Mesendoderm (in vitro differentiated cells): Measurements from ENCODE around the gene PEX11G.

Experiments
- DNase-seq: peaks from one replicate; pipeline ENCODE4 v3.0.0; 2013
- H2AK5ac ChIP-seq: 2 replicates; pipeline ENCODE4 v1.6.1; 2013; ENCODE audit warnings: low read length, inconsistent platforms
- H2BK120ac ChIP-seq: 2 replicates; pipeline ENCODE4 v1.6.1; 2013; ENCODE audit warnings: low read depth, mild to moderate bottlenecking, low read length, moderate library complexity, mixed read lengths
- H2BK15ac ChIP-seq: replicated peaks from 2 replicates; pipeline ENCODE4 v1.6.1; 2013; ENCODE audit warnings: low read depth, mild to moderate bottlenecking, moderate library complexity
- H2BK5ac ChIP-seq: 2 replicates; pipeline ENCODE4 v1.6.1; 2013; ENCODE audit warnings: low read length, inconsistent platforms
- H3K18ac ChIP-seq: 2 replicates; pipeline ENCODE4 v1.6.1; 2013; ENCODE audit warnings: mild to moderate bottlenecking, low read length, mixed read lengths
- H3K23ac ChIP-seq: one replicate; pipeline ENCODE4 v1.6.1; 2013; ENCODE audit warnings: low read length
- H3K27ac ChIP-seq: 2 replicates; pipeline ENCODE4 v1.5.1; 2013; ENCODE audit warnings: low read depth, mild to moderate bottlenecking, inconsistent platforms, low read length, moderate library complexity
- H3K27me3 ChIP-seq: 2 replicates; pipeline ENCODE4 v1.6.1; 2013; ENCODE audit warnings: low read length, control low read depth, mild to moderate bottlenecking, inconsistent platforms; ENCODE audit not compliant: insufficient read depth, poor library complexity
- H3K36me3 ChIP-seq: 2 replicates; pipeline ENCODE4 v1.6.1; 2013; ENCODE audit warnings: low read length, inconsistent platforms; ENCODE audit not compliant: control insufficient read depth, insufficient read depth
- H3K4ac ChIP-seq: one replicate; pipeline ENCODE4 v1.6.1; 2013; ENCODE audit warnings: low read depth, mild to moderate bottlenecking, low read length, moderate library complexity
- H3K4me1 ChIP-seq: 2 replicates; pipeline ENCODE4 v1.6.1; 2013; ENCODE audit warnings: low read depth, low read length, inconsistent platforms; ENCODE audit not compliant: control insufficient read depth
- H3K4me2 ChIP-seq: 2 replicates; pipeline ENCODE4 v1.6.1; 2013; ENCODE audit warnings: low read length
- H3K4me3 ChIP-seq: 2 replicates; pipeline ENCODE4 v1.5.1; 2013; ENCODE audit warnings: mild to moderate bottlenecking, low read length
- H3K56ac ChIP-seq: one replicate; pipeline ENCODE4 v1.6.1; 2013; ENCODE audit warnings: low read length
- H3K79me1 ChIP-seq: 2 replicates; pipeline ENCODE4 v1.6.1; 2013; ENCODE audit warnings: low read length, inconsistent platforms
- H3K79me2 ChIP-seq: 2 replicates; pipeline ENCODE4 v1.6.1; 2013; ENCODE audit warnings: mild to moderate bottlenecking, low read length; ENCODE audit not compliant: control insufficient read depth, insufficient read depth
- H3K9ac ChIP-seq: 2 replicates; pipeline ENCODE4 v1.6.1; 2013; ENCODE audit warnings: low read length, inconsistent platforms
- H4K5ac ChIP-seq: one replicate; pipeline ENCODE4 v1.6.1; 2013; ENCODE audit warnings: low read length
- H4K8ac ChIP-seq: one replicate; pipeline ENCODE4 v1.6.1; 2013; ENCODE audit warnings: low read depth, mild to moderate bottlenecking, control low read depth, low read length, moderate library complexity
- WGBS: extraction: QIAGEN DNeasy Blood & Tissue Kit; methylation state at CpG from one replicate; pipeline ENCODE4 v1.1.7; 2013; ENCODE audit warnings: low lambda C conversion rate, missing lambda C conversion rate; ENCODE audit not compliant: insufficient coverage; ENCODE audit errors: extremely low coverage; 5-methylcytosine and 5-hydroxymethylcytosine counted together

PEX11G gene

DNA sequence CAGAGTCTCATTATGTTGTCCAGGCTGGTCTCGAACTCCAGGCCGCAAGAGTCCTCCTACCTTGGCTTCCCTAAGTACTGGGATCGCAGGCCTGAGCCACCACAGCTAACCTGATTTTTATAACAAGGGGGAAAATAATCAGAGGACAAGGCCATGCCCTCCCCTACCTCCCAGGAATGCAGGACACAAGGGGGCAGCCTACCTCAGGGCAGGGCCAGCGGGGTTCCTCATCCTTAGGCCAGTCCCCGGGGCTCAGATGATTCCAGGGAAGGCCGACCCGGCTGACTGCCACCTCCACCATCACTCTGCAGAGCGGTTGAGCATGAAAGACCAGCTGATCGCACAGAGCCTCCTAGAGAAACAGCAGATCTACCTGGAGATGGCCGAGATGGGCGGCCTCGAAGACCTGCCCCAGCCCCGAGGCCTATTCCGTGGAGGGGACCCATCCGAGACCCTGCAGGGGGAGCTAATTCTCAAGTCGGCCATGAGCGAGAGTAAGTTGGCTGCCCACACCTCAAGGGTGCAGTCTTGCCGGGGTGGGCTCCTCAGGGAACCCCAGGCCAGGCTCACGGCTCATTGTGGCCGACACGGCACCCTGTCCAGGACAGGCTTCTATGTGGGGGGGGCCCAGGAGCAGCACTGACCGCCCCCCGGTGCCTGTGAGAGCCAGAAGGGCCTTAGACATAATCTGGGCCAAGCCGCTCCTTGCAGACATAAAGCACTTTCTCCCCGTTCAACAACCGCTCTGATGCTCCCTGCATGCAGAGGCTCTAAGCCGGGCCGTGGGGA, 26.8 kb downstream of the PEX11G start:
- H3K4me3 ChIP-seq, result no peak overlapping the region
- peak; percentile 53 for DNase-seq

DNA sequence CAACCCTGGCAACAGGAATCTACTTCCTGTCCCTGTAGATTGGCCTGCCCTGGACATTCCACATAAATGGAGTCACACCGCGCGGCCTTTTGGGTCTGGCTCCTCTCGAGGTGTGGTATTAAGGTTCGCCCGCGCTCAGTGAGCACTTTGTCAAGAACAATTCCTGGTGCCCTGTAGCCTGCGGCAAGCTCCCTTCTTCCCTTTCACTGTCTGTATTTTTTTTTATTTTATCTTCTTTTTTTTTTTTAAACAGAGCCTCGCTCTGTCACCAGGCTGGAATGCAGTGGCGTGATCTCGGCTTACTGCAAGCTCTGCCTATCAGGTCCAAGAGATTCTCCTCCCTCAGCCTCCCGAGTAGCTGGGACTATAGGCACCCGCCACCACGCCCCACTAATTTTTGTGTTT, 28.3 kb downstream of the PEX11G start:
- no peak overlapping the region for H3K56ac ChIP-seq
- H3K4ac ChIP-seq, result no peak overlapping the region
- no peaks in the 10 kb centered on the region for H3K79me2 ChIP-seq
- WGBS, result no CpG with 5 or more reads among the region's 14 CpGs
- no peak overlapping the region for H2AK5ac ChIP-seq
- H4K8ac ChIP-seq, result no peak overlapping the region
- no peak overlapping the region for H2BK15ac ChIP-seq
- no peak overlapping the region for H4K5ac ChIP-seq
- H3K4me3 ChIP-seq, result no peak overlapping the region
- no peaks in the 10 kb centered on the region for H3K79me1 ChIP-seq
- H3K4me1 ChIP-seq, result no peaks in the 10 kb centered on the region
- no peak overlapping the region for H3K23ac ChIP-seq
- no peak overlapping the region for H3K9ac ChIP-seq
- no peak overlapping the region for H3K27ac ChIP-seq
- H3K36me3 ChIP-seq, result peaks cover 1% of the 10 kb centered on the region
- H3K18ac ChIP-seq, result no peak overlapping the region
- H3K27me3 ChIP-seq, result no peaks in the 10 kb centered on the region
- peak; percentile 67 for DNase-seq
- H2BK5ac ChIP-seq, result no peak overlapping the region
- H3K4me2 ChIP-seq, result no peak overlapping the region
- H2BK120ac ChIP-seq, result no peak overlapping the region

More for the DNA sequence above, 26.8 kb downstream of the PEX11G start:
- no peak overlapping the region for H2AK5ac ChIP-seq
- H2BK120ac ChIP-seq, result no peak overlapping the region
- no peak overlapping the region for H3K23ac ChIP-seq
- no peak overlapping the region for H3K27ac ChIP-seq
- H3K56ac ChIP-seq, result no peak overlapping the region
- no peak overlapping the region for H3K18ac ChIP-seq
- peaks cover 1% of the 10 kb centered on the region for H3K36me3 ChIP-seq
- no peak overlapping the region for H3K4ac ChIP-seq
- H3K4me1 ChIP-seq, result no peaks in the 10 kb centered on the region
- H4K5ac ChIP-seq, result no peak overlapping the region
- no CpG with 5 or more reads among the region's 28 CpGs for WGBS
- H3K4me2 ChIP-seq, result no peak overlapping the region
- H3K79me1 ChIP-seq, result no peaks in the 10 kb centered on the region
- no peak overlapping the region for H4K8ac ChIP-seq
- H2BK5ac ChIP-seq, result no peak overlapping the region
- no peaks in the 10 kb centered on the region for H3K27me3 ChIP-seq
- no peaks in the 10 kb centered on the region for H3K79me2 ChIP-seq
- H2BK15ac ChIP-seq, result no peak overlapping the region
- no peak overlapping the region for H3K9ac ChIP-seq

GRCh38 chr19:7459773-7460172, 29.1 kb downstream of the PEX11G start:
- Histone ChIP-seq H3K4me3 (no peak overlapping the region), H3K27ac (no peak overlapping the region), H3K27me3 (no peaks in the 10 kb centered on the region), H3K23ac (no peak overlapping the region), H3K9ac (no peak overlapping the region), H3K79me1 (no peaks in the 10 kb centered on the region), H2AK5ac (no peak overlapping the region), H3K4me2 (no peak overlapping the region), H3K4me1 (no peaks in the 10 kb centered on the region), H2BK5ac (no peak overlapping the region), H3K4ac (no peak overlapping the region), H3K18ac (no peak overlapping the region), H4K8ac (no peak overlapping the region), H3K56ac (no peak overlapping the region), H4K5ac (no peak overlapping the region), H3K36me3 (peaks cover 1% of the 10 kb centered on the region), H2BK120ac (no peak overlapping the region), H3K79me2 (no peaks in the 10 kb centered on the region), H2BK15ac (no peak overlapping the region)
- DNase-seq, result no peak
- no CpG with 5 or more reads among the region's 20 CpGs for WGBS

- no CpG with 5 or more reads among the region's 9 CpGs for WGBS
- peaks cover 1% of the 10 kb centered on the region for H3K36me3 ChIP-seq
- no peaks in the 10 kb centered on the region for H3K79me2 ChIP-seq
- no peak overlapping the region for H2AK5ac ChIP-seq
- no peaks in the 10 kb centered on the region for H3K27me3 ChIP-seq
- no peak overlapping the region for H4K8ac ChIP-seq
- no peak overlapping the region for H2BK120ac ChIP-seq
- no peak overlapping the region for H2BK15ac ChIP-seq
- no peak overlapping the region for H2BK5ac ChIP-seq
- no peak overlapping the region for H3K56ac ChIP-seq
- no peak overlapping the region for H3K4me3 ChIP-seq
- H4K5ac ChIP-seq, result no peak overlapping the region
- no peak overlapping the region for H3K18ac ChIP-seq
- H3K4me2 ChIP-seq, result no peak overlapping the region
- H3K4ac ChIP-seq, result no peak overlapping the region
- H3K79me1 ChIP-seq, result no peaks in the 10 kb centered on the region
- no peak overlapping the region for H3K23ac ChIP-seq
- no peak for DNase-seq
- H3K9ac ChIP-seq, result no peak overlapping the region
- no peaks in the 10 kb centered on the region for H3K4me1 ChIP-seq
- H3K27ac ChIP-seq, result no peak overlapping the region
Measured at GRCh38 chr19:7458675-7459074, 30.2 kb downstream of the PEX11G start.

DNA sequence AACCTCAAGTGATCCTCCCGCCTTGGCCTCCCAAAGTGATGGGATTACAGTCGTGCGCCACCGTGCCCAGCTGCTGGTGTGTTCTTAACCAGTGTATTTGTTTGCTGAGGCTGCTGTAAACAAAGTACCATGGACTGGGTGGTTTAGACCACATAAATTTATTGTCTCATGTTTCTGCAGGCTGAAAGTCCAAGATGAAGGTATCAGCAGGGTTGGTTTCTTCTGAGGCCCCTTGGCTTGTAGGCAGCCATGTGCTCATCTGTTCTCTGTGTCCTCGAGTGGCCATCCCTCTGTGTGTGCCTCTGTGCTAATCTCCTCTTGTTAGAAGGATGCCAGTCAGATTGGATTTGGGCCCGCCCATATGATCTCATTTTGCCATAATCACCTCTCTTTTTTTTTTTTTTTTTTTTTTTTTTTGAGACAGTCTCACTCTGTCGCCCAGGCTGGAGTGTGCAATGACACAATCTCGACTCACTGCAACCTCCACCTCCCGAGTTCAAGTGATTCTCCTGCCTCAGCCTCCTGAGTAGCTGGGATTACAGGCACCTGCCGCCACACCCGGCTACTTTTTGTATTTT, 31.8 kb downstream of the PEX11G start:
- Histone ChIP-seq H3K4me2 (no peak overlapping the region), H3K27ac (no peak overlapping the region), H2BK120ac (no peak overlapping the region), H3K79me1 (no peaks in the 10 kb centered on the region), H2AK5ac (no peak overlapping the region), H3K79me2 (no peaks in the 10 kb centered on the region), H2BK5ac (no peak overlapping the region), H3K56ac (no peak overlapping the region), H4K5ac (no peak overlapping the region), H3K4ac (no peak overlapping the region), H3K9ac (no peak overlapping the region), H3K4me1 (no peaks in the 10 kb centered on the region), H3K27me3 (no peaks in the 10 kb centered on the region), H3K23ac (no peak overlapping the region), H3K4me3 (no peak overlapping the region), H3K18ac (no peak overlapping the region), H4K8ac (no peak overlapping the region), H2BK15ac (no peak overlapping the region), H3K36me3 (peaks cover 4% of the 10 kb centered on the region)
- DNase-seq, result no peak
- no CpG with 5 or more reads among the region's 11 CpGs for WGBS
